GM13977 (cell line): Measurements from ENCODE around the gene SKOR1.

Experiments used
- DNase-seq: peaks from one replicate; pipeline ENCODE4 v3.0.0; 2012; ENCODE audit warnings: low spot score
- CTCF ChIP-seq: IDR thresholded peaks from 2 replicates; pipeline ENCODE4 v1.5.1; 2012; ENCODE audit warnings: mild to moderate bottlenecking, control low read depth; ENCODE audit not compliant: insufficient read depth; ENCODE audit errors: extremely low read depth, missing control alignments
- in situ Hi-C: fragments of 300-500 bp; cut with MboI; formaldehyde crosslinking; loops from one replicate; pipeline ENCODE4 v1.12.0; 2022; ENCODE audit warnings: low sequenced_read_pairs, low pct_unique_long_range_greater_than_20kb, mixed read lengths, inconsistent platforms; ENCODE audit not compliant: unreplicated experiment

SKOR1 gene

GRCh38 chr15:67834581-67835296 is 9.4 kb downstream of the SKOR1 start:
- in situ Hi-C loops, result loop anchor here (10.0 kb wide), 2 partner anchors 370 to 890 kb away; no protein-coding TSS in a partner anchor
- no peak for TF ChIP-seq CTCF
- peak; percentile 28 for DNase-seq

DNA sequence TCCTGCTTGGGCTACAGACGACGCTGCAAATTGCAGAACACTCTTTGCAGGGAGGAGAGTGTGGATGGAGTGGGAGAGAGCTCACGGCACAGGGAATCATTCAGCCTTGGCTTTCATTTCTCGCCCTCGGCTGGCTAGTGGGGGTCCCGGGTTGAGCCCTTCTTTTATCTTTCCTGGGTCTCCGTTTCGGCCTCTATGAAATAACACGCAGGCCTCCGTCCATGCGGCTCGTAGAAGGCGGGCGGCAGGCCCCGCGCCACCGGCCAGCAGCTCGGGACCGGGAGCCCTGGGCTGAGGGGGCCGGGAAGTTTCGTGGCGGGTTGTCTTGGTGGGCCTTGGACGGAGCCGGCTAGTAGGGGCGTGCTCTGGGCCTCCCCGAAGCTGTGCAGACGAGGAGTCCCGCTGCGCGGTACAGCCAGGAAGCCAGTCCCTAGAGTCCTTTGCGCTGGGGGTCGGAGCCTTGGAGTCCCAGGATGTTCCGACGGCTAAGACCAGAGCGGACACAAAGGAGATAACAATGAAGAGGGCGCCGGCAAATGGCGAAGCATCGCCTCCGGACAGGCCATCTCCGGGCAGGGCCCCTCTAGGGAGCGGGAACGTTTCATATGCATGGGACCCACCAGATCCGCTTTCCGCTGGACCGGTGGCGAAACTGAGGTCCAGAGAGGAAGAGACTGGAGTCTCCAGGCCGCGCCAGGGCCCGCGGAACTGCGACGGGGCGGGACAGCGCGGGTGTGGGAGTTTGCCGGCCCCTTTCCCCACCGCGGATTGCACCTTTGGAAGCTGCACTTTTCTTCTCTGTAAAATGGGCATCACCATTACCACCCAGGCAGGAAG is 10.2 kb downstream of the SKOR1 start:
- DNase-seq, result peak; percentile 49
- in situ Hi-C loops, result loop anchor here (10.0 kb wide), 2 partner anchors 371 to 891 kb away; no protein-coding TSS in a partner anchor
- peak; percentile 10 for TF ChIP-seq CTCF

DNA sequence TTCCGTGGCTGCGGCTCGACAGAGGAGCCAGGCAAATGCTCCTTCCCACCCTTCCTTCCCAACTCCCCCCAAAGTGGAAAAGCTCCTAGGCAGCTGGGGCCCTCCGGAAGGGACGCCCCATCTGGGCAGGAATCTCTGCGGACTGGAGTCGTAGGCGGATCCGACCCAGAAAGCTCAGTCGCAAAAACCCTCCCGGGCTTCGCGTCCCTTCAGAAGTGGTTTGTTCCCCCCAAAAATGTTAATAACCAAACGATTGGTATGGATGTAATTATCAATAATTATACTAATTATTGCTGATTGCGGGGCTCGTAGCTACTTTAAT is 10.8 kb downstream of the SKOR1 start:
- in situ Hi-C loops, result loop anchor here (10.0 kb wide), 2 partner anchors 371 to 891 kb away; no protein-coding TSS in a partner anchor
- TF ChIP-seq CTCF, result no peak
- peak; percentile 64 for DNase-seq

GRCh38 chr15:67836477-67836876 is 11.2 kb downstream of the SKOR1 start:
- in situ Hi-C loops, result loop anchor here (10.0 kb wide), 2 partner anchors 372 to 892 kb away; no protein-coding TSS in a partner anchor
- TF ChIP-seq CTCF, result peak; percentile 79
- DNase-seq, result peak; percentile 80

DNA sequence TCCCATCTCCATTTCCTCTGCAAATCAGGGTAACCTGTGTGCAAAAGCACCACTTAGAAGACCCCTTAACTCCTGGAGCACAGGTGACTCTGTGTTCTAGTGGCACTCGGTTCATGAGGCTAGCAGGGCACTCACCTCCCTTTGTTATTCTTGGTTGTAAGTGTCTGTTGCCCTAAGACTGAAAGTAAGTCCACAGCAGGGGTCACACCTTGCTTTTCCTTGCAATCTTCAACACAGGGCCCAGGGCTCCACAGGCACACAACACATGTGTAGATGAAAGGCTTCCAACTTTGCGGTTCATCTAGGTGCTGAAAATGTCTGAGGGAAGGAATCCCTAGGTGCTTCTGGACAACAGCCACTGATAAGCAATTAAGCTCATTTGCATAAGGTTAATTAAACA is 11.6 kb downstream of the SKOR1 start:
- no peak for TF ChIP-seq CTCF

GRCh38 chr15:67838789-67839332 is 13.6 kb downstream of the SKOR1 start:
- DNase-seq, result peak; percentile 44

More for the DNA sequence above, 11.6 kb downstream of the SKOR1 start:
- DNase-seq, result peak; percentile 34
- in situ Hi-C loops, result loop anchor here (10.0 kb wide), 2 partner anchors 372 to 892 kb away; no protein-coding TSS in a partner anchor

More at GRCh38 chr15:67838789-67839332, 13.6 kb downstream of the SKOR1 start:
- in situ Hi-C loops, result loop anchor here (10.0 kb wide), 2 partner anchors 374 to 894 kb away; no protein-coding TSS in a partner anchor
- TF ChIP-seq CTCF, result no peak
